Measurements from ENCODE around the gene MMP23B.
A peak's percentile ranks its signal among the peaks of the same experiment; 100 is the strongest.
"Not testable (repeated sequence)": the region's sequence is repeated elsewhere in the genome, so short reads cannot be mapped to it uniquely, and the experiment has no call there.

MMP23B gene

GRCh38 chr1:1621173-1622009, 10.6 kb upstream of the MMP23B start:
- DNase-seq: no peak

- DNase-seq: no peak
Observed at GRCh38 chr1:1622010-1622787, 9.8 kb upstream of the MMP23B start.

GRCh38 chr1:1622788-1623094, 9.2 kb upstream of the MMP23B start:
- no peak for DNase-seq

DNA sequence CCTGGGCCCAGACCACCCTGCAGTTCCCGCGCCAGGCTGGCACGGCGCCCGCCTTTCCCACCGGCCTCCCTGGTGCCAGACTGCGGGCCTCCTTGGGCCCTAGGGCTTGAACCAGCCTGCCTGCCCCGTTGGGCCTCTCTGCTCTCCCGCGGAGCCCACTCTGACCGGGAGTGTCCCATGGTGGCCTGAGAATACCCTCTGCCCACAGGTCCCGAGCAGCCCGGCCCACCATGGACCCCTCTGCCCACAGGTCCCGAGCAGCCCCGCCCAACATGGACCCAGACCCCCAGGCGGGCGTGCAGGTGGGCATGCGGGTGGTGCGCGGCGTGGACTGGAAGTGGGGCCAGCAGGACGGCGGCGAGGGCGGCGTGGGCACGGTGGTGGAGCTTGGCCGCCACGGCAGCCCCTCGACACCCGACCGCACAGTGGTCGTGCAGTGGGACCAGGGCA, 8.8 kb upstream of the MMP23B start:
- no peak for DNase-seq

- no peak for DNase-seq
Observed at GRCh38 chr1:1623631-1624442, 8.1 kb upstream of the MMP23B start.

DNA sequence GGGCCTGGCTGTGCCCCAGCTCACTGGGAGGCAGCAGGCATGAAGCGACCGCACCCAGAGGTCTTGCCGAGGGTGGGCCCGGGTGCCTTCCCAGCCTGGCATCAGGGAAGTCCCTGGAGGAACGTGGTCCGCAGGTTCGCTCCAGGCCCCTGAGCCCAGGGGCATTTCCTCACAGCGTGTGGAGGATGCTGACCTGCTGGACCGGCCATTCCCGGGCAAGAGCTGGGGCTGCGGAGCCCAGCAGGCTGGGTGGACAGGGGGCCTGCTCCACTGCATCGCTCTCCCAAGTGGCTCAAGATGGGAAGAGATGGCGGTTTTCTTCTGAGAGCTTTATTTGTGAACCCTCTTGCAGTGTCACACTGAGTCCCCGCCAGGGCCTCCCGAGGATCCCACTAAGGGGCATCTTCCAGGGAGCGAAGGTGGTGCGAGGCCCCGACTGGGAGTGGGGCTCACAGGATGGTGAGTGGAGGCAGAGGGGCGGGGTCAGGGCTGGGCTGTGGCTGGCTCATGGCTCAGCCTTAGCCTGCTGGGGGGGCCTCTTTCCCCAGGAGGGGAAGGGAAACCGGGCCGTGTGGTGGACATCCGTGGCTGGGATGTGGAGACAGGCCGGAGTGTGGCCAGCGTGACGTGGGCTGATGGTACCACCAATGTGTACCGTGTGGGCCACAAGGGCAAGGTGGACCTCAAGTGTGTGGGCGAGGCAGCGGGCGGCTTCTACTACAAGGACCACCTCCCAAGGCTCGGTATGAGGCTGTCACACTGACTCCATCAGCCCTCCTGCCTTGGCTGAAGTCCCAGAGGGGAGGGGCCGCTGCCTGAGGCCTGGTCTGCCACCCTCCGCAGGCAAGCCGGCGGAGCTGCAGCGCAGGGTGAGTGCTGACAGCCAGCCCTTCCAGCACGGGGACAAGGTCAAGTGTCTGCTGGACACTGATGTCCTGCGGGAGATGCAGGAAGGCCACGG, 7.2 kb upstream of the MMP23B start:
- no peak for DNase-seq

DNA sequence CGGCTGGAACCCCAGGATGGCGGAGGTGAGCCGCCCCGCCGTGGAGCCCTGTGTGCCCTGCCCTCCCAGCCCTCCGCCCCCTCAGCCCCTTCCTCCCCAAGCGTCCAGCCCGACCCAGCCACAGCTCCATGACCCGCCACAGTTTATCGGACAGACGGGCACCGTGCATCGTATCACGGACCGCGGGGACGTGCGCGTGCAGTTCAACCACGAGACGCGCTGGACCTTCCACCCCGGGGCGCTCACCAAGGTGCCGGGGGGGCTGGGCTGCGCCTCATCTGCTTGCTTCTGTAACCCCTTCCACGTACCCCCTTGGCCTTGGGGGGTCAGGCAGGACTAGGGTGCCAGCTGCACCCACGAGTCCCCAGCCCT, 6.6 kb upstream of the MMP23B start:
- no peak for DNase-seq

DNA sequence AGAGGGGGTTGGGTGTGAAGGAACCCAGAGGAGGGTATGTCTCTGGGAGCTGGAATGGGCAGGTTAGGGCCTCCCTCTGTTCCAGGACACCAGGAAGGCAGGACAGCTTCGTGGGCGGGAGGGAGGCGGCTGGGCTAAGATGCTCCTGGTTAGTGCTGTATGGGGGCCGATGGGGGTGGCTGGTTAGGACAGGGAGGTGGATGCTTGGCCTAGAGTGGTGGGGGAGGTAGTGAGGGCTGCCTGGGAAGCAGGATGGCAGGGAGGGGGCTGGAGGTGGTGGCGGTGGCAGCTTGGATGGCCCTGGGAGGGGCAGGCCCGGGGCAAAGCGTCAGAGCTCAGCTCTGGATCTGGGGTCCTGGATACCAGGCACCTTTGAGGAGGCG, 6.2 kb upstream of the MMP23B start:
- DNase-seq: no peak

DNA sequence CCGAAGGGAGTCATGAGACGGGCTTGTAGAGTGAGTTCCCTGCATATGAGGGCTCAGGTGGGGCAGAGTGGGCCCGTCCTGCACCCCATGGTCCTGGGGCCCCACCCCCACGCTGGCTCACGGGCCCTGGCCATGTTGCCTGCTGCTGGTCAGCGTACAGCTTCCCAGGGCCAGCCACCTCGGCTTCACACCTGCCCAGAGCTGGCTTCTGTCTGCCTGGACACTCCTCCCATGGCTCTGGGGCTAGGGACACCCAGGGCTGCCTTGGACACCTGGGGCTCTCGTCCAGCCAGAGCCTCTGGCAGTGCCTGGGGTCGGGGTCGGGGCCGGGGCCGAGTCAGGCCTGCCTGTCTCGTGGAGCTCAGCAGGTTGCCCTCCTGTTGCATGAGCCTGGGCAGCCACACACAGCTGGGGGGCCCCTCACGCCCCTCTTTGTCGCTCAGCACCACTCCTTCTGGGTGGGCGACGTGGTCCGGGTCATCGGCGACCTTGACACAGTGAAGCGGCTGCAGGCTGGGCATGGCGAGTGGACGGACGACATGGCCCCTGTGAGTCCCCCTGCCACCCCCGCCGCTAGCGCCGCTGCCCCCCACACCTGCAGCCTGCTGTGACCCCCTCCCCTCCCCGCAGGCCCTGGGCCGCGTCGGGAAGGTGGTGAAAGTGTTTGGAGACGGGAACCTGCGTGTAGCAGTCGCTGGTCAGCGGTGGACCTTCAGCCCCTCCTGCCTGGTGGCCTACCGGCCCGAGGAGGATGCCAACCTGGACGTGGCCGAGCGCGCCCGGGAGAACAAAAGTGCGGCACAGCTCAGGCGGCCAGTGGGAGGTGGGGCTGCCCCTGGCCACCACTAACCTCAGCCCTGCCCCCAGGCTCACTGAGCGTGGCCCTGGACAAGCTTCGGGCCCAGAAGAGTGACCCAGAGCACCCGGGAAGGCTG, 5.5 kb upstream of the MMP23B start:
- DNase-seq: no peak

DNA sequence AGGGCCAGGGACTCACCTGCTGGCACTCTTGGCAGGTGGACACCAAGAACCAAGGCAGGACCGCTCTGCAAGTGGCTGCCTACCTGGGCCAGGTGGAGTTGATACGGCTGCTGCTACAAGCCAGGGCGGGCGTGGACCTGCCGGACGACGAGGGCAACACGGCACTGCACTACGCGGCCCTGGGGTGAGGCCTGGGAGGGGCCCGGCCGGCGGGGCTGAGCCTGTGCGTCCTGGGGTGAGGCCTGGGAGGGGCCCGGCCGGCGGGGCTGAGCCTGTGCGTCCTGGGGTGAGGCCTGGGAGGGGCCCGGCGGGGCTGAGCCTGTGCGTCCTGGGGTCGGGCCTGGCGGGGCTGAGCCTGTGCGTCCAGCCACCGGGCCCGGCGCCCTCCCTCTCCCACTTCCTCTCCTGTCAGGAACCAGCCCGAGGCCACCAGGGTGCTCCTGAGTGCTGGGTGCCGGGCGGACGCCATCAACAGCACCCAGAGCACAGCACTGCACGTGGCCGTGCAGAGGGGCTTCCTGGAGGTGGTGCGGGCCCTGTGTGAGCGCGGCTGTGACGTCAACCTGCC, 4.6 kb upstream of the MMP23B start:
- DNase-seq: no peak

DNA sequence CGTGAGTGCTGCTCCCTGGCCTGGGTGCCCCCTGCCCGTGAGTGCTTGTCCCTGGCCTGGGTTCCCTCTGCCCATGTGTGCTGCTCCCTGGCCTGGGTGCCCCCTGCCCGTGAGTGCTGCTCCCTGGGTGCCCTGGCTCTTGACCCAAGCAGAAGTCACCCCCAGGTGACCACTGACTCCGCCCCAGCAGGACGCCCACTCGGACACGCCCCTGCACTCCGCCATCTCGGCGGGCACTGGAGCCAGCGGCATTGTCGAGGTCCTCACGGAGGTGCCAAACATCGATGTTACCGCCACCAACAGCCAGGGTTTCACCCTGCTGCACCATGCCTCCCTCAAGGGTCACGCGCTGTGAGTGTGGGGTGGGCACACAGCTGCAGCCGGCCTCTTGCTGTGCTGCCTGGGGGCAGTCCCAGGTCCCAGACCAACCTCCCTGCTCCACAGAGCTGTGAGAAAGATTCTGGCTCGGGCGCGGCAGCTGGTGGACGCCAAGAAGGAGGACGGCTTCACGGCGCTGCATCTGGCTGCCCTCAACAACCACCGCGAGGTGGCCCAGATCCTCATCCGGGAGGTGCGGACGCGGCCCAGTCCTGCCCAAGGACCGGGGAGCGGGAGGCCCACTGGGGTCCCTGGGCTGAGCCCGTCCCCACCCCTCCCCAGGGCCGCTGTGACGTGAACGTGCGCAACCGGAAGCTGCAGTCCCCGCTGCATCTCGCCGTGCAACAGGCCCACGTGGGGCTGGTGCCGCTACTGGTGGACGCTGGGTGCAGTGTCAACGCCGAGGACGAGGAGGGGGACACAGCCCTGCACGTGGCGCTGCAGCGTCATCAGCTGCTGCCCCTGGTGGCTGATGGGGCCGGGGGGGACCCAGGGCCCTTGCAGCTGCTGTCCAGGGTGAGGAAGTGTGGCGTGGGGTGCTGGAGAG, 3.9 kb upstream of the MMP23B start:
- no peak for DNase-seq

- DNase-seq: peak; percentile 39
Observed at GRCh38 chr1:1628754-1629429, 3.1 kb upstream of the MMP23B start.

GRCh38 chr1:1629430-1630190, 2.4 kb upstream of the MMP23B start:
- DNase-seq: peak; percentile 87

- DNase-seq: peak; percentile 95
Observed at GRCh38 chr1:1630191-1630964, 1.6 kb upstream of the MMP23B start.

DNA sequence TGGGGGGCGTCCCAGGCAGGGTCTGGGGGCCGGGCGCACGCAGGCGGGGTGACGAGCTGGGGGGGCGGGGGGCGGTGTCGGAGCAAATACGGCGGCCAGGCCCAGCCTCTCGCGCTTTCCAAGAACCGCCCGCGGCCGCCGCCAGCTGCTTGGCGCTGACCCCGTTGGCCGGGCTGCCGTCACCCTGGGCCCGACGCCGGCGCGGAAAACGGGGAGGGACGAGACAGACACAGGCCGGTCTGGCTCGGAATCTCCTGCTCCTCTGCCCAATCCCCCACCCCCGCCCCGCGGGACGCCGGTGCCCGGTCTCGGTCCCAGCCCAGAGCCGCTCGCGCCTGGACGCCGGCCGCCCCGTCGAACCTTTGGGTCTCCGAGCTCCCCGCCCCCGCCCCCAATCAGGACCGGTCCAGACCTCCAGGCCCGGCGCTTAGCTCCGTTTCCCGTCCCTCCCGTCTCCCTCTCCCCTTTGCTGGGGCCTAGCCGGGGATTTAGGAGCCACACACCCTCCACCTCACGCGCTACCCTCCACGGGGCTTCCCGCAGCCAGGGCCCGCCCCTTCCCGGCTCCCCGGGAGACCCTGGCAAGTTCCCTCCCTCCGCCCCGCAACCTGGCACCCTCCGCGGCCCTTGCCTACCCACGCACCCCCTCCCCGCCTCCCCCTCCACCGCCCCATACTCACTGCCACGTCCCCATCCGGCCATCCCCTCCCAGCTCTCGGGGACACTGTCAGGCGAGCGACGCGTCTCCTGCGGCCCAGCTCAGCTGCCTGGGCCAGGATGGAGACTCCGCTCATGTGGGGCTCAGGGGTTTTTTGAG, 800 bp upstream of the MMP23B start:
- DNase-seq: peak; percentile 36

GRCh38 chr1:1633409-1633808, 1.4 kb downstream of the MMP23B start:
- DNase-seq: not testable (repeated sequence)

GRCh38 chr1:1634613-1635012, 2.6 kb downstream of the MMP23B start:
- DNase-seq: not testable (repeated sequence)

Measured in activated gamma-delta T cell treated with Interleukin-2 at 50 U/mL for 16 hours (primary cell).